ENCODE results near the gene PPP1R36.

PPP1R36 gene

GRCh38 chr14:64573109-64573508 lies 23.3 kb downstream of the PPP1R36 start:
- TF ChIP-seq CTCF (IDR thresholded peaks at IDR 0.05; ENCODE audit: control extremely low read depth, extremely low read depth, low read depth, missing control alignments), result no peak
- ChIA-PET POLR2A (no interaction called here), CTCF (interaction anchor here (1.2 kb wide), 1 partner anchor 229 kb away, joined by 3 read pairs; no protein-coding TSS in a partner anchor)
- no peak for DNase-seq (ENCODE audit: extremely low spot score)

GRCh38 chr14:64574371-64575107 lies 24.8 kb downstream of the PPP1R36 start:
- CTCF ChIA-PET, result no interaction called here
- no peak for TF ChIP-seq CTCF (IDR thresholded peaks at IDR 0.05; ENCODE audit: control extremely low read depth, extremely low read depth, low read depth, missing control alignments)
- no peak for DNase-seq (ENCODE audit: extremely low spot score)
- POLR2A ChIA-PET, result no interaction called here

- ChIA-PET CTCF (interaction anchor here (0.8 to 2.0 kb wide), 2 partner anchors 10 to 14 kb away, joined by 3 to 5 read pairs; no protein-coding TSS in a partner anchor), POLR2A (no interaction called here)
- TF ChIP-seq CTCF (IDR thresholded peaks at IDR 0.05; ENCODE audit: control extremely low read depth, extremely low read depth, low read depth, missing control alignments), result no peak
- no peak for DNase-seq (ENCODE audit: extremely low spot score)
Measured at GRCh38 chr14:64577211-64577610, 27.4 kb downstream of the PPP1R36 start.

GRCh38 chr14:64580467-64580866 lies 30.7 kb downstream of the PPP1R36 start:
- TF ChIP-seq CTCF (IDR thresholded peaks at IDR 0.05; ENCODE audit: control extremely low read depth, extremely low read depth, low read depth, missing control alignments), result no peak
- POLR2A ChIA-PET, result no interaction called here
- CTCF ChIA-PET, result interaction anchor here (0.8 kb wide), 1 partner anchor 37 kb away, joined by 3 read pairs; no protein-coding TSS in a partner anchor
- DNase-seq (ENCODE audit: extremely low spot score), result no peak

- DNase-seq (ENCODE audit: extremely low spot score), result no peak
- ChIA-PET POLR2A (no interaction called here), CTCF (interaction anchor here (0.9 kb wide), 1 partner anchor 9 kb away, joined by 3 read pairs; no protein-coding TSS in a partner anchor)
- TF ChIP-seq CTCF (IDR thresholded peaks at IDR 0.05; ENCODE audit: control extremely low read depth, extremely low read depth, low read depth, missing control alignments), result no peak
Measured at GRCh38 chr14:64581363-64581762, 31.6 kb downstream of the PPP1R36 start.

GRCh38 chr14:64581817-64582216 lies 32.1 kb downstream of the PPP1R36 start:
- CTCF ChIA-PET, result interaction anchor here (0.9 kb wide), 1 partner anchor 8 kb away, joined by 3 read pairs; no protein-coding TSS in a partner anchor
- no peak for DNase-seq (ENCODE audit: extremely low spot score)
- no peak for TF ChIP-seq CTCF (IDR thresholded peaks at IDR 0.05; ENCODE audit: control extremely low read depth, extremely low read depth, low read depth, missing control alignments)
- POLR2A ChIA-PET, result no interaction called here

Data from GM10248 (cell line).